ENCODE measurements around the gene SLC12A2.

Gene SLC12A2

DNA sequence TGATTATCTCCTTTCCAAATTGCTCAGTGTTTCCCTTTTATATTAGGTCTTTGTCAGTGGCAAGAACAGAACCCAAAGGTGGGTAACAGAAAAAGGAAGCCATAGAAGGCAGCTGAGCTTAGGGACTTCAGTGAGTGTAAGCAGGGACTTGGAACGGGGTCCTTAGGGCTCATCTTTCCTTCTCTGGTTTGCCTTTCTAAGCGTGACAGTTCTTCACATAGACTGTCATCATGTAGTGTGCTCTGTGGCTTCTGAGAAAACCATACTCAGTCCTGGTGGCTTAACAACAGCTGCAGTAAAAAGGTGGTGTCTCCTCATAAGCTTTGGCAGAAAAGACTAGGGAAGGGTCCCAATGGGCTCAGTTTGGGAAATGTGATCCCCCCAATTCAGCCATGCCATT lies 108.8 kb downstream of the SLC12A2 start:
- no peak for DNase-seq

DNA sequence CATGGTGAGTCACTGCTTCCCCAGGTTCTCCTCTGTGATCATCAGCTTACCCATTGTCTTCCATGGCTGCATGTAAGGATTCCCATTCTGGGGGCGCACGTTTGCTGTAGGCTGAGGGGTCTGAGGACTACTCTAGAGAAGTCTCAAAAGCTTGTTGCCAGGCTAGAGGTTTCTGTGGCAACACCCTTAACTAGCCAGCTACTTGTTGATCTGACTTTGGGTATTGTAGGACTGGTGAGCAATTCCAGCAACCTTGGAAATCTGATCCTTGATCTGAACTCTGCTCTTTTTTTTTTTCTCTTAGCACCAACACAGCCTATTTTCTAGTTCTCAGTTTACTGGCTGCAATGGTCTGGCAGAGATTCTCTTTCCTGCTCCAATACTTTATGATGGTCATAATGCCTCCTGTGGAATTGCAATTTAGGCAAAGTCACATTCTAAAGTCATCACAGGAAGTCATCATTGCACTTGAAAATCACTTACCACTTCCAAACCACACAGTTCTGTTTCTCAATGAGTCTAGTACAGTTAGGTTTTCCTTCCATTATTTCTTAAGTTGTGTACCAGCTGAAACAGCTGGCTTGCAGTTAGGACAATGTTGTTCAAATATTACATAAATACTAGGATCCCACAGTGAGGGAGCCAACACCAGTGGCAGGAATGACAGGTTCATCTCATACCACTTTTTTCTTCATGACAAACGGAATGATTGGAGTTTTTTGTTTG lies 110.3 kb downstream of the SLC12A2 start:
- no peak for DNase-seq

DNA sequence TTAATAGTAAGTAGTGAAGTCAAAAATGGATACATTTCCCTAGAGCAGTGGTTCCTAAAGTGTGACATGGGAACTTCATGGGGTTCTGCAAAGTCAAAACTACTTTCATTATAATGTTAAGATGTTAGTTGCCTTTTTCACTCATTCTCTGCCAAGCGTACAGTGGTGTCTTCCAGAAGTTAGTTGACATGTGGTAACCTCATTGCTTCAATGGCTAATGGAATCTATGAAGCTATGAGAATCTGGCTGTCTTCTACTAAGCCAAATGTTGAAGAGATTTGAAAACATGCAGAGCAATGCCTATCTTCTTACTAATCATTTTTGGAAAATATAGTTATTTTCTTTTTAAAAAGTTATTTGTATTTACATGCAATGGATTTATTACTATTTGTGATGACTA lies 111.8 kb downstream of the SLC12A2 start:
- no peak for DNase-seq

DNA sequence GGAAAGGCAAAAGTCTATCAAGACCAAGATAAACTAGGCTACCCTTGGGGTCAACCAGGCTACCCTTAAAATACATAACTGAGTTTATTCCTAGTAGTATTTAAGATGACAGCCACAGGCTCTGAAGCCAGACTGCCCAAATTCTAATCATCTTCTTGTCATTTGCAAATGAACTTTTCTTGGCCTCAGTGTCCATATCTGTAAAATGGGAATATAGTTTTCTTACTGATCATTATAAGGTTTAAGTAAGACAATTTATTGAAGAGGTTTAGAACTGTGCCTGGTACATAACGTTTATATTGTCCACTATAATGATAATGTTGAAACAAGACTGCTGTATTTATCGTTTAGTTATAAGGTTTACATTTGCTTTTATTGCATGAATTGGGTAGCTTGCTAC lies 112.5 kb downstream of the SLC12A2 start:
- DNase-seq = no peak

DNA sequence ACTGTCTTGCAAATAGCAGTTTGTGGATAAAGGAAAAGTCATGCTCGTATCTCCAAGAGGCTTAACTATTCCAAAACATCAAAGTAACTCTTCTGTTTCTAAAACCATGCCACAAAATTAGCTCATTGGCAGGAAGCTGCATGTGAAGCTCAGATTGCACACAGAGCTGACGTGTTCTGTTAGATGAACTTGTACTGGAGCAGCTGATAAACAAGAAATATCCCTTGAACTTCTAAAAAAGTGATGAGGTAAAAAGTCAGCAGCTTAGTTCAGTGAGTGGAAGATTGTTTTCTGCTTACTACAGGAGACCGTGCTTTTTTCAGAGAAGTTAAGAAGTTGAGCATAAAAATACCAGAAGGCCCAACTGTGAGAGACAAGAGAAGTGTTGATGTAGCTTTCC lies 113.2 kb downstream of the SLC12A2 start:
- DNase-seq = no peak

DNA sequence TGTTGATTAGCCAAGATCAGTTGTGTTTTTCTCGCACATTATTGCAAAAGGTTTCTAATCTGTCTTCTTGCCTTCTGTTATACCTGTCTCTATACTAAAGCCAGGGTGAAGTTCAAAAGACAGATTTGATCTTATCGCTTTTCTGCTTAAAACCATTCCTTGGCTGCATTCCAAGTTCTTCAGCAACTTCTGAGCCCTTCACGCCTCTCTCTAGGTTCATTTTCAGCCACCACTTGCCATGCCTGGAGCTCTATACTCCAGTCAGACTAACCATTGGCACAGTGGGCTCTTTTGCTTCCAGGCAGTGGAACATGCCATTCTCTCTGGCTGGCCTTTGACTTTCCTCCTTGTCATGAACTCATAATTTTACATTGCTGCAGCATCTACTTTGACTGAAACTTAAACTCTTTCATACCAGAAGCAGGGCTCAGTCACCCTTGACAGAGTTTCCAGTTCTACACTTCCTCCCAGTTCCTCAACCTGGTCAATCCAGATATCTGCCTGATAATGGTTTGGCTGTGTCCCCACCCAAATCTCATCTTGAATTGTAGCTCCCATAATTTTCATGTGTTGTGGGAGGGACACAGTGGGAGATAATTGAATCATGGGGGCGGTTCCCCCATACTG lies 114.4 kb downstream of the SLC12A2 start:
- DNase-seq = no peak

DNA sequence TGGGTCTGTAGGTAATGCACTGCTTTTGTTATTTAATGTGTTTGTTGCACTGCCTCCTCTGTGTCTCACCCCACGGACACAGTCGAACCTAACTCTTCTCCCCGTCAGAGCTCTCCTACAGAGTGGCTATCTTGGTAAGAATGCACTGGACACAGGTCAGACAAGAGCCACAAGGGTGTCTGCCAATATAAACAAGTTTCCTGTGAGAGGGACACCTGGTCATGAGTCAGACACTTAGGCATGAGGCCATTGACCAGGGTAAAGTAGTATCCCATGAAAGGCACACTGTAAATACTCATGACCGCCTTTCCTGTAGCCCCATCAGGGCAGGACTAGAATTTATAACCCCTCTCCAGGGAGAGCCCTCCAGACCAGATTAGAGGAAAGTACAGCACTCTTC lies 115.5 kb downstream of the SLC12A2 start:
- DNase-seq = no peak

DNA sequence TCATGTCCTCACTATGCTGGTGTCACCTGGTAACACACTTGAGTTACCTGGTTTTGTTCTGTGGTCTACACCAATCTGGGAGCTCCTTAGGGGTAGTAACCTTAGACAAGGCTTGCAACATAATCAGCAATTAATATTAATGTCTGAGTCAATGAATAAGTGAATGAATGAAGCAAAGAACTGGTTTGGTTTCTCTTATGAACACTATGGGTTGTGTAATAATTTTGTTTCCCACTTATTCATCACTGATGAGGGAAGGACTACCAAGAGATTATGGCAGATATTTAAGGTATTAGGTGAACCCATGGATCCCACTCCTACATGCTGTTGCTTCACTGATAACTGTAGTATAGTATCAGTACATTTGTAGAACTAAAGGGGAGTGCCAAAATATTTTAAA lies 116.0 kb downstream of the SLC12A2 start:
- no peak for DNase-seq

DNA sequence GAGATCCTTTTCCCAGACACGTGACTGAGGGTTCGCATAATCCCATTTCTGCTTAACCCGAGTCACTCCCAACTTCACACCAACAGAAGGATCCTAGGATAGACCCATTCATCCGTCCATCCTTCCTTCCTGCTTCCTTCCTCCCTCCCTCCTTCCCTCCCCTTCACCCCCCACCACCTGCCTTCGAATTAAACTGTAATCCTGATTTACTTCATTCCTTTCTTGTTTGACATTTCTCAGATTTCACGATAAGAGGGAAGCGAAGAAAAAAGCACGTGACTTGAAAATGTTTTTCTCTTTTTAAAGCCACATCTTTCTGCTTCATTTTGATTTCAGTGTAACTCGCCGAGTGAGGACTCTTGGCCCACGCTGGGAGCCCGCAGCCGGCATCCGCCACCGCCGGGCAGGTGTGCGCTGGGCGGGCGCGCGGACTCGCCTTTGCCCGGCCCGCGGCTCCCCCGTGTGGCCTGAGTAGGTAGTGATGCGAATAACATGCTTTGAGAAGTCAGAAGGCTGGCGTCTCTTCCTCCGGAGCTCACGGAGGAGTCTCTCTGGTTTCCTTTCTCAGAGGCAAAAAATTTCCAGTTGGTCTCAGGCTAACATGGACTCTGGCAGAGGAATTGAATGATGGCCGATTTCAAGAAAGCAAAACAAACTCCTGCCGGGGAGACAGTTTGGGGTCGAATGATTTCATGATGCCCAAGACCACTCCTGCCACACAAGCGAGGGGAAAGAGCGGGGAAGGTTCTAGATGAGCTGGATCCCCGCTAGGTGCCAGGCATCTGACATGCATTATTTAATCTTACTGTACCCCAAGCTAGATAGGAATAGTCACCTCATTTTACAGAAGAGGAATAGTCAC lies 117.7 kb downstream of the SLC12A2 start:
- DNase-seq = peak; percentile 89

DNA sequence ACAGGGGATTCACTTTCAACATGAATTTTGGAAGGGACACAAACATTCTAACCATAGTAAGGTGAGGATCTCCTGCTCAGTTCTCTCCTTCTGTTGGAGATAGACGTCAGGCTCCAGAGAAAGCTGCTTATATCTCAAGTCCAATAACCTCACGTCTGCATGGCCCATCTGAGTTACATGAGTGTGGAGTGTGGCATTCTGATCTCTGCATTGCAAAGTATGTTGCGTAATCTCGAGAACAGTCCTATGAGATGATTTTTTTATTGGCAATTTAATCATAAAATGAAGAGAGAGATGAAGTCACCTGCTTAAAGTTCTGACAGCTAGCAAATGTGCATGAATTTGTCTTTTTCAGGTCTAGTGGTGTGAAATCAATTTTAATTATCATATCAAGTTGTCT lies 118.8 kb downstream of the SLC12A2 start:
- no peak for DNase-seq

DNA sequence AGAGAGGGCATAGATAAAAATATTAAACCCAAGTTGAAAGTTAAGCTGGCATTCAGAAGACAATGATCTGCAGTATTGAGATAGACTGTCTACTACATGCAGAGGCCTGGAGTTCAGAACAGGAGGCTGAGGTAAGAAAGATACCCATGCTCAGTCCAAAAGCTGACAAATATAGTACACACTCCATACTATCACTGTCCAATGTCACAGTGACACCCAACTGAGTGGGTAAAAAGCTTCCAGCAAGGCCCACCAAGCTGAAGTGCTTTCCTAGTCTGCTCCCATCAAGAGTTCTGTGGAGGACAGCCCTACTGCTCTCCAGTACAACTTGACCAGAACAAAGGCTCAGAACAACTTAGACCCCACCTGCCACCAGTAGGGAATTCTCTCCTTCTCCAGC lies 124.9 kb downstream of the SLC12A2 start:
- DNase-seq = no peak

DNA sequence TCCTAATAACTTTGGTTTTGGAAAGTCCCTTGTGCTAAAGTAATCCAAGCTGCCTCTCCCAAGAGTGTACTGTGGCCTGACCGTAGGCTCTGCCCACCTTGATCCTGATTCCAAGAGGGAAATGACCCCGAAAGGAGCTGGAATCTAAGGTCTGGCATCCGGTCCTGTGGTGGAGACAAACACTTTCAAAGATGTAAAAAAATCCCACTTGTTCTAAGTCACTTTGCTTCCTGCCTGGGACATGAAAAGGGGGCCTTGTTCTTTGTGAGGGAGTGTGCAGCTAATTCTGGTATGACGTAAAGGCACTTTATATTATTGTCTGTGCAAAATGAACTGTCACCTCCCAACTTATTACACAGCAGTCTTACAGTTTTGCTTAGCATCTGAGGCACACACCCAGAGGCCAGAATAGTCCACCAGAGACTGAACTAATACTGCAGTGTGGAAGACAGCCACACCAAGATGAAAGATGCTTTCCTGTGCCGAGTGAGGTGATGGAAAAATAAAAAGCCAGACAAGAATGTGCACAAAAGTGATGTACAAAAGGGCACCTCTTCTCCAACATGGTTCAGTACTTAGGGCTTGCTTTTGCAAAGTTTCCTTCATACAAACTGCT lies 128.7 kb downstream of the SLC12A2 start:
- DNase-seq = no peak

DNA sequence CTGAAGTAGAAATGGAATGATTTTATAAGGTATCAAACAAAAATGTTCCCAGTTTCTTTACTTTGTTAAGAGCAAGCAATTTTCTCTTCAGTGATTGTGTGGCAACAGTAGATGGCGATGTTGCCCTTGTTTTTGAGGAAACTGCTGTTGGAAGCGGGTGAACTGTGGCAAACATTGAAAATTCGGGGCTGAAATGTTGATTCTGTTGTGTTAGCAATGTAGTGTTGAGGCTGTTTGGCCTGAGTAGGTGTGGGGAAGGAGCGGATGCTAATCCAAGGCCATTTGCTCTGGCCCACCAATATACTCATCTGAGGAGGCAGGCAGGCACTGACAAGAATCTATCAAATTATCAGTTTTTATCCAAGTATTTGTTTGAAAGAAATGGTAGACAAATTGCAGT lies 129.8 kb downstream of the SLC12A2 start:
- DNase-seq = peak; percentile 77

DNA sequence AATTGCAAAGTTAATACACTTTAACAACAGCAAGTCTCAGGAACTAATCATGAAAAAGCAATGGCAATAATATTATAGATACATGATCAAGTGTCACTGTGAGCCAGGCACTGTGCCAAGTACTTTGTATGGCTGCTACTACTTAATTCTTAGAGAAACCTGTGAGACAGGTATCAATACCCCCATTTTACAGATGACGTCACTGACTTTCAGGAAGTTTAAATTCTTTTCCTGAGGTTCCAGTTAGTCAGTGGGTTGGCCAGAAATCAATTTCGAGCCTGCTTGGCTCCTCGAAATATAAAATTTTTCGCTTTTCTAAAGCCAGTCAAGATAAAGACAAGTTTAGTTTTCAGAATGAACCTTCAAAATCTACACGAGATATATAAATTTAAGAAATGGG lies 130.3 kb downstream of the SLC12A2 start:
- no peak for DNase-seq

DNA sequence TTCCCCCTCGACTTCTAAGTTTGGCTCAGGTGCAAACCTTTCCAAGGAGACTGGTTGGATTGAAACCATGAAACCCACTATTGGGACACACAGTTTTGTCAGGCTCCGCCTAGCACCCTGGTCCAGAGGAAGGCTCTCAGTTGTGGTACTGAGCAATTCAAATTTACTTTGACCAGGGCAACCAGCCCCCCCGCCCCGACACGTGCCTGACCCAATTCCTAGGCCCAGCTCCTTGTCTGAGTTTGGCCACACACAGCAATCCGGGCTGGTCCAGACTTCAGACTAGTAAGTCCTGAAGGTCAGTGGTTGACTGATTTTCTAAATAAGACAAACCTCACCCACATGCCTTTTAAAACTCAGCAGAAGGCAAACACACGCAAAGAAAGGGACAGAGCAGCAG lies 132.7 kb downstream of the SLC12A2 start:
- no peak for DNase-seq

DNA sequence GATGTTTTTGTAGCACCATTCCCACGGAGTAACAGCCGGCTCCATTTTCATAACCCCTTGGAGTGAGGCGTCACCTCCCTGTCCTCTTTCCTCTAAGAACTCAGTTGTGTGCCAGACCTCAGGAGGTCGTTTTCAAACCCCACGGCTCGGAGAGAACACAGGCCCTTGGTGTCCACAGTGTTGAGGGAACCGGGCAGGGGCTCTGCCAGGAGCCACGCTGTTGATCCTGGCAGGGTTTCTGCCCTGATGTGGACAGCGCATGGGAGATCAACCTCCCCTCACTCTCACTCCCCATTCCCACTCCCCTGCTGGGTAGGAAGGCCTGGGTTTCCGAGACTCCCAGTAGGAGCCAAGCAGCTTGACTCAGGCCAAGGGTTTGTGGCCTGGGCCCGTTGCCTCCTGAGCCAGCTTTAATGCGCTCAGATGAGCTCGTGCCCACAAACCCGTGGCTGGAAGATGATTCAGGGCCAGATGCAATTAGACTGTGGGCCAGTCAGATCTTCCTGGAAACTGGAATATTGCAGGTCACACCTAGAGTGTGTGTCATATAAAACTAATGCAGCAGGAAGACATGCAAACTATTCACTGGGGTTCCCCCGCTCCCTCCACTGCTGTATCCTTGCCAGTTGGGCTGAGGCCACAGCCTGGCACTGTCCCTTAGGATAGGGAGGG lies 133.4 kb downstream of the SLC12A2 start:
- peak; percentile 73 for DNase-seq

DNA sequence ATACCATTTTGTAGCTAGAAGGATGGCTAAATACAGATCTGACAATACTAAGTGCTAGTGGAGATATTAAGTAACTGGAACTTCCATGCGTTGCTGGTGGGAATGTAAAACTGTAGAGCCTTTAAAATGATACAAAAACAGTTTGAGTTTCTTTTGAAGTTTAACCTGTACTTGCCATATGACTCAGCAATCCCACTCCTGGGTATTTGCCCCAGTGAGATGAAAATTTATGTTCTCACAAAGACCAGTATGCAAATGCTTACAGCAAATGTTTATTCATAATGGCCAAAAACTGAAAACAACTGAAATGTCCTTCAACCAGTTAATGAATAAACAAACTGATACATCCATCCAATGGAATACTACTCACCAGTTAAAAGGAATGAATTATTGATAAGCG lies 137.3 kb downstream of the SLC12A2 start:
- DNase-seq = no peak

DNA sequence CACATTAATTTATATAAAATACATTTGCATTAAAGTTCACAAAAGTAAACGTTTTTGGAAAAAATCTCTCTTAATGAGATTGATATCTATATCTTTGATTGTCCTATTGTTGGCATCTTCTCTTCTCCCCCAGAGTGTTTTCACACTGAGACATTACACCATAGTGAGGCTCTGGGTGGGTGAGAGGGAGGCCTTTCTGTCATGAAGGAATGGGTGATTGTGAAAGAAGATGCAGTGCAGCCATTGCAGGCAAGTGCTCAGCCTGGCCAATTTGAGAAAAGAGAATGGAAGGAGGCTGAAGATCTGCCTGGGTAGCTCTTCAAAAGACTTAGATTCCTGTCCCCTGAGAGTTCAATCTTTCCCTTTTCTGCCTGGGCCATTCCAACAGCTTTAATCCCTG lies 140.8 kb downstream of the SLC12A2 start:
- no peak for DNase-seq

DNA sequence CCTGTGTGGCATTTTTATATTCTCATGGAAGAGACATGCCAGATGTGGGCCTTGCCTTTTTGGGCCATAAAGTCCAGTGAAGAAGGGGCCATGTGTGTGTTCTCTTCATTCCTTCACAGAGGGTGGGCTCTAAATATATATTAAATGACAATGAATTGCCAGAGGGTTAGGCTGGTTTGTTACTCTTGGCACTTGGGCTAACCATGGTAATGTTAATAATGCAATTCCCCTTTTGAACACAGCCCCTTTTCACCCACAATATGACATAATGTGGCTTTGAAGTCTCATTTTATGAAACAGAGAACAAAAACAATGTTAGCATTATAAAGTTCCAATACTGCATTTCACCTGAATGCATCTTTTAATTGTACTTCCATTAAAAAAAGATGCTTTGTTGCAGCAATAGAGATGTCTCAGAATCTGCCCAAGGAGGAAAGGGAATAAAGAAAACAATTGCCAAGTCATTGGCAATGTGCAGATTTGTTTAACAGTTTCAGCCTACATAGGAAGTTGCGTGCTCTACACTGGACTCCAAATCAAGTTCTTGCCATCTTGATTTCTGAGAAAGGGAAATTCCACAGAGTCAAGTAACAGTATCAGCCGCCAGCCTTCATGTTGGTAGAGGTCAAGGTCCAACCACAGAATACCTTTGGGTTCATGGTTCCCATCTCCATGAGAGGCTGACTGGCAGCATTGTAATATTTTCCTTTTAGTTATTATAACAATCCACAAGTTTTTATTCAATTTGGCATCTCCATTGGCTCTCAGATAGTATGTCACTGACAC lies 141.9 kb downstream of the SLC12A2 start:
- no peak for DNase-seq

DNA sequence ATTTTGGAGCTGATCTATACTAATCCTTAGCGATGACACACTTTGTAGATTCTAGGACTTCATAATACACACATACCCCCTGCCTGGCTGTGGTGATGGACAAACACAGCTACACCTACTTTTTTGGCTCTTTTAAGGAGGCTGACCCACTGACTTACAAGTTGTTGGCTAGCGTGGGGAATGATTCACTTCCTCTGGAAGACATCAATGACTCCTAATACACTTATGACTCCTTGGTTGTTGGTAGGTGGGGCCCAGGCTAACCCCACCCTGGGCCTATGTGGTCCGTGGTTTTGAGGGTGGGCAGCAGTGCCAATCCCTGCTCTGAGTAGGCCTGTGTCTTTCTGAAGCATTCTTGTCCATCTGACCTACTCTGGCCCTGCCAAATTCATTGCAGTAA lies 144.4 kb downstream of the SLC12A2 start:
- DNase-seq = peak; percentile 61

DNA sequence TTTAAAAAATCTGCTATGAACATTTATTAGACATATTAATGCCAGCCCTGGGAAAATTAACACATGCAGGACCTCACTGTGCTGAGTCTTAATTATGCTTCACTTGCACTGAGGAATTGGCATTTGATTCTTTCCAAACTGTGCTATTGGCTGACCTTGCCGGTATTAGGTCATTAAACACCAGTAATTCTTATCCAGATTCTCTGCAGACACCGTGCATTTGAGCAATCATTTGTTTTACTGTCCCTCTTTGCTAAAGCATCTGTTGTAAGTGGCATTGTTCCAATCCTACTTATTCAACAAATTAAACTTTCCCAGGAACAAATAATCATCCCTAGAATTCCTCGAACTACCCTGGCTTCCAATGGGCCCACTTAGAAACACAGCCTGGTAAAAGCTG lies 145.0 kb downstream of the SLC12A2 start:
- DNase-seq = no peak
